Measurements from ENCODE around the gene LYRM7.

- no peak for TF ChIP-seq GATA2 (IDR thresholded peaks at IDR 0.05; ENCODE audit: low read depth, low read length)
- TF ChIP-seq GATA3 (IDR thresholded peaks at IDR 0.05; ENCODE audit: low read depth, low read length) = no peak
These were observed 41.4 kb upstream of the LYRM7 start for GRCh38 chr5:131129306-131129705.

Data from SH-SY5Y (cell line).